ENCODE results near the gene SOX8. TPM values are rescaled to one million over a fixed set of nuclear protein-coding genes. Genes with fewer than 3 reads are reported as not detected.

SOX8 gene
- total and polyA plus RNA-seq, 2 experiments from 2014 or later: 5.7 to 26.2 TPM

DNA sequence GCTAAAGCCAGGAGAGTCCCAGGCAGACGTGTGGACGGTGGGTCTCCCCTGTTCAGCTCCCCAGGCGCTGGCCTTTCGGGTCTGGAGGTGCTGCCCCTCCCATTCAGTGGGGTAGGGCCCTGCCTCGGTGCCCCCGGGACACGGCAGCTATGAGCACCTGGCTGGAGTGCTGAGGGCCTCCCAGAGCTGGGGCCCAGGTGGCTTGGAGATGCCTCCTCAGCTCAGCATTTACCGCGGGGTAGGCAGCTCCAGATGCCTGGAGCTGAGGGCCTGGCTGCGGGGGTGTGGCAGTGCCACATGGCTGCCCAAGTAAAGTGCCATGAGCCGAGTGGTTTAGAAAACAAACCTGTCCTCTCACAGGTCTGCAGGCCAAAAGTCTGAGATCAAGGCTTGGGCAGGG is 19.5 kb downstream of the SOX8 start:
- no peak overlapping the region for H3K4me2 ChIP-seq
- peaks cover 8% of the 10 kb centered on the region for H3K4me1 Mint-ChIP-seq

More for the DNA sequence above, 19.5 kb downstream of the SOX8 start:
- H3K27me3 ChIP-seq (ENCODE audit: insufficient read depth): no peaks in the 10 kb centered on the region
- Mint-ChIP-seq H3K9me3 (peaks cover 7% of the 10 kb centered on the region; the same call in 2 of the 3 replicates), H3K36me3 (ENCODE audit: low read depth) (no peaks in the 10 kb centered on the region), H3K27ac (no peak overlapping the region), H3K4me3 (no peak overlapping the region), H3K27me3 (ENCODE audit: insufficient read depth, low read depth, poor library complexity) (peaks cover 10% of the 10 kb centered on the region)
- H3F3A ChIP-seq (replicated peaks; ENCODE audit: low read depth): no peaks in the 10 kb centered on the region
- TF ChIP-seq POLR2AphosphoS5 (IDR thresholded peaks at IDR 0.05; ENCODE audit: low read depth) (no peak), EZH2 (IDR thresholded peaks at IDR 0.05; ENCODE audit: low read depth, unreplicated experiment) (no peak), NANOG (IDR thresholded peaks at IDR 0.05; ENCODE audit: borderline replicate concordance) (no peak), ZNF331 (CRISPR knock-in tag; IDR thresholded peaks at IDR 0.05; ENCODE audit: low read depth) (no peak), STAT1 (IDR thresholded peaks at IDR 0.05; ENCODE audit: unreplicated experiment) (no peak), EZH2phosphoT487 (IDR thresholded peaks at IDR 0.05; ENCODE audit: unreplicated experiment) (no peak), JUNB (IDR thresholded peaks at IDR 0.05; ENCODE audit: unreplicated experiment) (no peak), REST (IDR thresholded peaks at IDR 0.05; ENCODE audit: unreplicated experiment) (no peak), CTCF (conservative IDR thresholded peaks at IDR 0.05; ENCODE audit: low read depth in 2 of 2) (no peak)
- TF ChIP-seq, protein P1, sequence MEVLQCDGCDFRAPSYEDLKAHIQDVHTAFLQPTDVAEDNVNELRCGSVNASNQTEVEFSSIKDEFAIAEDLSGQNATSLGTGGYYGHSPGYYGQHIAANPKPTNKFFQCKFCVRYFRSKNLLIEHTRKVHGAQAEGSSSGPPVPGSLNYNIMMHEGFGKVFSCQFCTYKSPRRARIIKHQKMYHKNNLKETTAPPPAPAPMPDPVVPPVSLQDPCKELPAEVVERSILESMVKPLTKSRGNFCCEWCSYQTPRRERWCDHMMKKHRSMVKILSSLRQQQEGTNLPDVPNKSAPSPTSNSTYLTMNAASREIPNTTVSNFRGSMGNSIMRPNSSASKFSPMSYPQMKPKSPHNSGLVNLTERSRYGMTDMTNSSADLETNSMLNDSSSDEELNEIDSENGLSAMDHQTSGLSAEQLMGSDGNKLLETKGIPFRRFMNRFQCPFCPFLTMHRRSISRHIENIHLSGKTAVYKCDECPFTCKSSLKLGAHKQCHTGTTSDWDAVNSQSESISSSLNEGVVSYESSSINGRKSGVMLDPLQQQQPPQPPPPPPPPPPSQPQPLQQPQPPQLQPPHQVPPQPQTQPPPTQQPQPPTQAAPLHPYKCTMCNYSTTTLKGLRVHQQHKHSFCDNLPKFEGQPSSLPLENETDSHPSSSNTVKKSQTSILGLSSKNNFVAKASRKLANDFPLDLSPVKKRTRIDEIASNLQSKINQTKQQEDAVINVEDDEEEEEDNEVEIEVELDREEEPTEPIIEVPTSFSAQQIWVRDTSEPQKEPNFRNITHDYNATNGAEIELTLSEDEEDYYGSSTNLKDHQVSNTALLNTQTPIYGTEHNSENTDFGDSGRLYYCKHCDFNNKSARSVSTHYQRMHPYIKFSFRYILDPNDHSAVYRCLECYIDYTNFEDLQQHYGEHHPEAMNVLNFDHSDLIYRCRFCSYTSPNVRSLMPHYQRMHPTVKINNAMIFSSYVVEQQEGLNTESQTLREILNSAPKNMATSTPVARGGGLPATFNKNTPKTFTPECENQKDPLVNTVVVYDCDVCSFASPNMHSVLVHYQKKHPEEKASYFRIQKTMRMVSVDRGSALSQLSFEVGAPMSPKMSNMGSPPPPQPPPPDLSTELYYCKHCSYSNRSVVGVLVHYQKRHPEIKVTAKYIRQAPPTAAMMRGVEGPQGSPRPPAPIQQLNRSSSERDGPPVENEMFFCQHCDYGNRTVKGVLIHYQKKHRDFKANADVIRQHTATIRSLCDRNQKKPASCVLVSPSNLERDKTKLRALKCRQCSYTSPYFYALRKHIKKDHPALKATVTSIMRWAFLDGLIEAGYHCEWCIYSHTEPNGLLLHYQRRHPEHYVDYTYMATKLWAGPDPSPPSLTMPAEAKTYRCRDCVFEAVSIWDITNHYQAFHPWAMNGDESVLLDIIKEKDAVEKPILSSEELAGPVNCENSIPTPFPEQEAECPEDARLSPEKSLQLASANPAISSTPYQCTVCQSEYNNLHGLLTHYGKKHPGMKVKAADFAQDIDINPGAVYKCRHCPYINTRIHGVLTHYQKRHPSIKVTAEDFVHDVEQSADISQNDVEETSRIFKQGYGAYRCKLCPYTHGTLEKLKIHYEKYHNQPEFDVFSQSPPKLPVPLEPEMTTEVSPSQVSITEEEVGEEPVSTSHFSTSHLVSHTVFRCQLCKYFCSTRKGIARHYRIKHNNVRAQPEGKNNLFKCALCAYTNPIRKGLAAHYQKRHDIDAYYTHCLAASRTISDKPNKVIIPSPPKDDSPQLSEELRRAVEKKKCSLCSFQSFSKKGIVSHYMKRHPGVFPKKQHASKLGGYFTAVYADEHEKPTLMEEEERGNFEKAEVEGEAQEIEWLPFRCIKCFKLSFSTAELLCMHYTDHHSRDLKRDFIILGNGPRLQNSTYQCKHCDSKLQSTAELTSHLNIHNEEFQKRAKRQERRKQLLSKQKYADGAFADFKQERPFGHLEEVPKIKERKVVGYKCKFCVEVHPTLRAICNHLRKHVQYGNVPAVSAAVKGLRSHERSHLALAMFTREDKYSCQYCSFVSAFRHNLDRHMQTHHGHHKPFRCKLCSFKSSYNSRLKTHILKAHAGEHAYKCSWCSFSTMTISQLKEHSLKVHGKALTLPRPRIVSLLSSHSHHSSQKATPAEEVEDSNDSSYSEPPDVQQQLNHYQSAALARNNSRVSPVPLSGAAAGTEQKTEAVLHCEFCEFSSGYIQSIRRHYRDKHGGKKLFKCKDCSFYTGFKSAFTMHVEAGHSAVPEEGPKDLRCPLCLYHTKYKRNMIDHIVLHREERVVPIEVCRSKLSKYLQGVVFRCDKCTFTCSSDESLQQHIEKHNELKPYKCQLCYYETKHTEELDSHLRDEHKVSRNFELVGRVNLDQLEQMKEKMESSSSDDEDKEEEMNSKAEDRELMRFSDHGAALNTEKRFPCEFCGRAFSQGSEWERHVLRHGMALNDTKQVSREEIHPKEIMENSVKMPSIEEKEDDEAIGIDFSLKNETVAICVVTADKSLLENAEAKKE (CRISPR knock-in tag; IDR thresholded peaks at IDR 0.05): no peak
- TF ChIP-seq, protein P2, sequence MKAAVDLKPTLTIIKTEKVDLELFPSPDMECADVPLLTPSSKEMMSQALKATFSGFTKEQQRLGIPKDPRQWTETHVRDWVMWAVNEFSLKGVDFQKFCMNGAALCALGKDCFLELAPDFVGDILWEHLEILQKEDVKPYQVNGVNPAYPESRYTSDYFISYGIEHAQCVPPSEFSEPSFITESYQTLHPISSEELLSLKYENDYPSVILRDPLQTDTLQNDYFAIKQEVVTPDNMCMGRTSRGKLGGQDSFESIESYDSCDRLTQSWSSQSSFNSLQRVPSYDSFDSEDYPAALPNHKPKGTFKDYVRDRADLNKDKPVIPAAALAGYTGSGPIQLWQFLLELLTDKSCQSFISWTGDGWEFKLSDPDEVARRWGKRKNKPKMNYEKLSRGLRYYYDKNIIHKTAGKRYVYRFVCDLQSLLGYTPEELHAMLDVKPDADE (IDR thresholded peaks at IDR 0.05): no peak
- no peaks in the 10 kb centered on the region for H3K79me2 ChIP-seq (replicated peaks; ENCODE audit: insufficient read depth)
- H3K27ac ChIP-seq (ENCODE audit: low read depth): no peak overlapping the region
- ATAC-seq (no peak), DNase-seq (ENCODE audit: low spot score) (no peak)
- no peaks in the 10 kb centered on the region for H3K36me3 ChIP-seq (ENCODE audit: insufficient read depth)
- no peak overlapping the region for H3K4me3 ChIP-seq
- H3K9me2 ChIP-seq (ENCODE audit: insufficient read depth): no peaks in the 10 kb centered on the region
- H2AFZ ChIP-seq: no peak overlapping the region
- no peaks in the 10 kb centered on the region for H3K4me1 ChIP-seq (ENCODE audit: insufficient read depth)
- H4K20me1 ChIP-seq (replicated peaks; ENCODE audit: insufficient read depth): no peaks in the 10 kb centered on the region
